PC-3 (cell line): ENCODE measurements around the gene NR2C2.

Experiments
- CTCF ChIP-seq: fragments of 300-600 bp; sonication (generic); conservative IDR thresholded peaks from 2 replicates; pipeline ENCODE4 v1.5.1; 2017; ENCODE audit warnings: antibody characterized with exemption, low read depth, mild to moderate bottlenecking, low read length
- EZH2 ChIP-seq: fragments of 300-600 bp; sonication (generic); IDR thresholded peaks from one replicate; pipeline ENCODE4 v1.6.1; 2017; ENCODE audit warnings: antibody characterized with exemption, mild to moderate bottlenecking, low read length; ENCODE audit not compliant: unreplicated experiment
- EZH2phosphoT487 ChIP-seq: fragments of 300-600 bp; sonication (generic); IDR thresholded peaks from 2 replicates; pipeline ENCODE4 v1.6.1; 2018; ENCODE audit warnings: mild to moderate bottlenecking, antibody characterized with exemption, low read length, borderline replicate concordance

GRCh38 chr3:15094187-15094875 is 146.9 kb downstream of the NR2C2 start:
- TF ChIP-seq CTCF (no peak), EZH2 (no peak), EZH2phosphoT487 (no peak)
